ENCODE measurements around the gene HOXA3. TPM values are rescaled to one million over a fixed set of nuclear protein-coding genes. Genes with fewer than 3 reads are reported as not detected.
A peak's percentile ranks its signal among the peaks of the same experiment; 100 is the strongest.

HOXA3 gene
- total RNA-seq, 1 donor from 2014 or later: 14.4 TPM

- H3K4me3 ChIP-seq: no peak overlapping the region
- H3K27me3 ChIP-seq: peaks cover 75% of the 10 kb centered on the region
- no peaks in the 10 kb centered on the region for H3K9me3 ChIP-seq
- intact Hi-C loops (cut with DNase I): no loop called here
- no peak overlapping the region for H3K27ac ChIP-seq
- peak in 1 of 2 donors; percentile 51 for DNase-seq (ENCODE audit: low spot score in 2 of 2)
- H3K36me3 ChIP-seq: no peaks in the 10 kb centered on the region
- TF ChIP-seq, protein P1, sequence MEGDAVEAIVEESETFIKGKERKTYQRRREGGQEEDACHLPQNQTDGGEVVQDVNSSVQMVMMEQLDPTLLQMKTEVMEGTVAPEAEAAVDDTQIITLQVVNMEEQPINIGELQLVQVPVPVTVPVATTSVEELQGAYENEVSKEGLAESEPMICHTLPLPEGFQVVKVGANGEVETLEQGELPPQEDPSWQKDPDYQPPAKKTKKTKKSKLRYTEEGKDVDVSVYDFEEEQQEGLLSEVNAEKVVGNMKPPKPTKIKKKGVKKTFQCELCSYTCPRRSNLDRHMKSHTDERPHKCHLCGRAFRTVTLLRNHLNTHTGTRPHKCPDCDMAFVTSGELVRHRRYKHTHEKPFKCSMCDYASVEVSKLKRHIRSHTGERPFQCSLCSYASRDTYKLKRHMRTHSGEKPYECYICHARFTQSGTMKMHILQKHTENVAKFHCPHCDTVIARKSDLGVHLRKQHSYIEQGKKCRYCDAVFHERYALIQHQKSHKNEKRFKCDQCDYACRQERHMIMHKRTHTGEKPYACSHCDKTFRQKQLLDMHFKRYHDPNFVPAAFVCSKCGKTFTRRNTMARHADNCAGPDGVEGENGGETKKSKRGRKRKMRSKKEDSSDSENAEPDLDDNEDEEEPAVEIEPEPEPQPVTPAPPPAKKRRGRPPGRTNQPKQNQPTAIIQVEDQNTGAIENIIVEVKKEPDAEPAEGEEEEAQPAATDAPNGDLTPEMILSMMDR (IDR thresholded peaks at IDR 0.05): no peak
- peaks cover 0 to 20% of the 10 kb centered on the region in 2 donors for H3K4me1 ChIP-seq
Measured at GRCh38 chr7:27171325-27171636, 18.9 kb upstream of the HOXA3 start.

GRCh38 chr7:27170426-27171324 is 18.3 kb upstream of the HOXA3 start:
- H3K36me3 ChIP-seq: no peaks in the 10 kb centered on the region
- intact Hi-C loops (cut with DNase I): no loop called here
- TF ChIP-seq, protein P1 (IDR thresholded peaks at IDR 0.05): no peak
- H3K4me1 ChIP-seq: peaks cover 0 to 23% of the 10 kb centered on the region in 2 donors
- no peak overlapping the region for H3K27ac ChIP-seq
- no peak for DNase-seq (ENCODE audit: low spot score in 2 of 2)
- H3K4me3 ChIP-seq: no peak overlapping the region
- H3K27me3 ChIP-seq: peaks cover 78% of the 10 kb centered on the region
- H3K9me3 ChIP-seq: no peaks in the 10 kb centered on the region

- Histone ChIP-seq H3K9me3 (no peaks in the 10 kb centered on the region), H3K27ac (no peak overlapping the region), H3K36me3 (no peaks in the 10 kb centered on the region), H3K4me3 (no peak overlapping the region), H3K4me1 (peaks cover 0 to 23% of the 10 kb centered on the region in 2 donors), H3K27me3 (peaks cover 78% of the 10 kb centered on the region)
- DNase-seq (ENCODE audit: low spot score in 2 of 2): peak in 1 of 2 donors; percentile 52
- intact Hi-C loops (cut with DNase I): loop anchor here (10.0 kb wide), 1 partner anchor 1275 kb away; no protein-coding TSS in a partner anchor
- TF ChIP-seq, protein P1 (IDR thresholded peaks at IDR 0.05): no peak
Measured at GRCh38 chr7:27169658-27170425, 17.5 kb upstream of the HOXA3 start.

DNA sequence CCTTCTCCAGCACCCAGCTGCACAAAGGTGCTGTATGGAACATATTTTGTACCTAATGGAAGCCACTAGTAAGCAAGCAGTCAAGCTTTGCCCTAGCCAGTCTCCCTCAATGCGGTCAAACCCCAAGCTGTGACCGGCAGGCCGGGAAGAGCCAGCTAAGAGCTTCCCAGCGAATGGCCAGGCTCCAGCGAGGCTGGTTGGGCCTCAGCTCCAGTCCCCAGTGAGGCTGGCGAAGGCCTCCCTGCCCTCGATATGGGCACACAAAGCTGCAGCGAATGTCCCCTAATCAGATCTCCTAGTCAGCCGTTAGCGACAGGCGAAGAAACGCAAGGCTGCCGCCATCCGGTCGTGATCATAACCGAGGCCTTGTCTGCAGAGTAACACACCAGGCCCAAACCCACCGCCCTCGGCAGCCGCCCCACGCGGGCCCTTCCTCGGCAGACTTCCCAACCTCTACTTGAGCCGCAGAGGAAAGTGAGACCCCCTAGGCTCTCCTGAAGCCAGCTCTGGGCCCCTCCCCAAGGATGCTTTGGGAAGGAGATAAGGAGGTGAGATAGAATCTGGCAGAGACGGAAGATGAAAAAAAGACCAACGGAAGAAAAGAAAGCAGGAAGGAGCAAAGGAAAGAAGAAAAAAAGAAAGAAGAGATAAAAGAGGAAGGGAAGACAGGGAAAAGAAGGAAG is 16.0 kb upstream of the HOXA3 start:
- no peak overlapping the region for H3K4me3 ChIP-seq
- no peak for DNase-seq (ENCODE audit: low spot score in 2 of 2)
- no peaks in the 10 kb centered on the region for H3K9me3 ChIP-seq
- H3K27ac ChIP-seq: no peak overlapping the region
- H3K36me3 ChIP-seq: no peaks in the 10 kb centered on the region
- TF ChIP-seq, protein P1 (IDR thresholded peaks at IDR 0.05): no peak
- intact Hi-C loops (cut with DNase I): loop anchor here (10.0 kb wide), 1 partner anchor 1274 kb away; no protein-coding TSS in a partner anchor
- H3K4me1 ChIP-seq: peaks cover 0 to 14% of the 10 kb centered on the region in 2 donors
- H3K27me3 ChIP-seq: peaks cover 71% of the 10 kb centered on the region

DNA sequence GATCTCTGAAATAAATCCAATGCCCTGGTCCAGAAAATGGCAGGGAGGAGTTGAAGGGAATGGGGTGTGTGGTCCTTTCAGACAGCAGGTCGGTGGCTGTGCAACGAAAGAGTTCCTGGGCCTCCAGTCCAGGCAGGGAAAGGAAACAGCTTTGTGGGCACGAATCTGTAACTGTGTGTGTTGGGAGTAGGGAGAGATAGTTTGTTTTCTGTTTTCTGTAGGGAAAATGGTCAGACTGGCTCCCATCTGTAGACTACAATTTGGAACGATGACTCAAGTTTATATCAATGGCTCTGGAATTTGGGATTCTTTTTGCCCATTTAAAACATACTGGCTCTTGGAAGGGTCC is 15.5 kb upstream of the HOXA3 start:
- Histone ChIP-seq H3K27me3 (peaks cover 66% of the 10 kb centered on the region), H3K27ac (no peak overlapping the region), H3K4me1 (peaks cover 0 to 9% of the 10 kb centered on the region in 2 donors), H3K4me3 (no peak overlapping the region), H3K36me3 (no peaks in the 10 kb centered on the region), H3K9me3 (no peaks in the 10 kb centered on the region)
- intact Hi-C loops (cut with DNase I): loop anchor here (10.0 kb wide), 1 partner anchor 1273 kb away; no protein-coding TSS in a partner anchor
- DNase-seq (ENCODE audit: low spot score in 2 of 2): no peak
- TF ChIP-seq, protein P1 (IDR thresholded peaks at IDR 0.05): no peak

All from ascending aorta (tissue), 2 donors.